ENCODE results near the gene FLOT1.

GRCh38 chr6:30747300-30747687 is 4.8 kb upstream of the FLOT1 start:
- TF ChIP-seq CTCF (IDR thresholded peaks at IDR 0.05; ENCODE audit: low read length): no peak
- TF ChIP-seq EZH2 (optimal IDR thresholded peaks at IDR 0.05; ENCODE audit: low read depth, low read length): no peak
- TF ChIP-seq EZH2phosphoT487 (IDR thresholded peaks at IDR 0.05; ENCODE audit: low read length): no peak
